HCT116 (cell line): ENCODE data around the gene DHX34. TPM values are rescaled to one million over a fixed set of nuclear protein-coding genes. Genes with fewer than 3 reads are reported as not detected.

Source experiments
- ATAC-seq: fragments of 200-7000 bp; cut with Tn5 transposase; 2 replicates; pipeline ENCODE4 v1.9.1; 2020; ENCODE audit warnings: mild to moderate bottlenecking, moderate library complexity
- BruUV-seq: library from RNA; stranded (reverse); fragments of 400-500 nt; replicated peaks from 2 replicates; lab custom pipeline; 2021; lab: Mats Ljungman, UMichigan
- CTCF ChIA-PET: fragments of 300-600 bp; sonication (Branson Sonifier 250); formaldehyde crosslinking; loops from one replicate; lab custom pipeline; 2021; ENCODE audit warnings: antibody characterized with exemption; lab: Charles Lee
- POLR2A ChIA-PET: fragments of 300-600, 350-600 bp; sonication (Branson Sonifier 250); formaldehyde crosslinking; loops from one replicate; lab custom pipeline; 2021; ENCODE audit warnings: antibody characterized with exemption; lab: Charles Lee
- RAD21 ChIA-PET, 2 experiments: fragments of 300-600 bp; sonication (Branson Sonifier 250); formaldehyde crosslinking; loops; one replicate each; lab custom pipeline; 2023; ENCODE audit warnings: low total read pairs in 2 of 2; ENCODE audit not compliant: uncharacterized antibody in 2 of 2, unreplicated experiment in 2 of 2, low non-redundant PET in 1 of 2; lab: Charles Lee
- DNase-seq: peaks from one replicate; pipeline ENCODE4 v3.0.0-alpha.2; 2010; ENCODE audit warnings: low read depth, low spot score
- H2AFZ ChIP-seq: fragments of 200-600 bp; shearing (Covaris generic), sonication (generic); 2 replicates; pipeline ENCODE4 v1.6.1; 2017; ENCODE audit warnings: low read depth, mixed run types, mixed read lengths, antibody characterized with exemption, low read length; ENCODE audit not compliant: poor library complexity, severe bottlenecking
- H3K27ac ChIP-seq: 2 replicates; pipeline ENCODE4 v1.5.1; 2012; ENCODE audit warnings: low read depth, low read length
- H3K27me3 ChIP-seq: fragments of 200-600 bp; sonication (generic); 2 replicates; pipeline ENCODE4 v1.6.1; 2016; ENCODE audit warnings: mixed run types, low read length, mixed read lengths; ENCODE audit not compliant: insufficient read depth
- H3K36me3 ChIP-seq, 2 experiments: fragments of 200-500 bp in 1 of 2; fragments of 200-600 bp in 1 of 2; sonication (Bioruptor generic) in 1 of 2; sonication (generic) in 1 of 2; 2 replicates each; pipeline versions ENCODE4 v1.5.1 to v1.6.1; 2014 to 2016; ENCODE audit warnings: low read length in 2 of 2, inconsistent platforms in 1 of 2, mixed read lengths in 1 of 2, mixed run types in 1 of 2; ENCODE audit not compliant: insufficient read depth in 2 of 2, control insufficient read depth in 1 of 2
- H3K4me1 ChIP-seq, 2 experiments: fragments of 200-600 bp in 1 of 2; sonication (generic) in 1 of 2; 2 replicates each; pipeline versions ENCODE4 v1.5.1 to v1.6.1; 2012 to 2017; ENCODE audit warnings: low read length in 2 of 2, inconsistent platforms in 1 of 2, mild to moderate bottlenecking in 1 of 2, mixed read lengths in 1 of 2, mixed run types in 1 of 2, moderate library complexity in 1 of 2; ENCODE audit not compliant: insufficient read depth in 2 of 2, control insufficient read depth in 1 of 2
- H3K4me2 ChIP-seq: fragments of 200-600 bp; sonication (generic); 2 replicates; pipeline ENCODE4 v1.6.1; 2017; ENCODE audit warnings: mixed run types, low read length, mixed read lengths
- H3K4me3 ChIP-seq, 2 experiments: fragments of 200-600 bp in 1 of 2; sonication (generic) in 1 of 2; replicated peaks in 1 of 2; 2 replicates each; pipeline ENCODE4 v1.5.1; 2011 to 2016; ENCODE audit warnings: low read length in 2 of 2, control low read depth in 1 of 2, low read depth in 1 of 2, mild to moderate bottlenecking in 1 of 2, mixed read lengths in 1 of 2, mixed run types in 1 of 2
- H3K79me2 ChIP-seq: fragments of 200-600 bp; sonication (generic); 2 replicates; pipeline ENCODE4 v1.6.1; 2017; ENCODE audit warnings: mild to moderate bottlenecking, mixed run types, low read length, moderate library complexity, mixed read lengths; ENCODE audit not compliant: insufficient read depth
- H3K9ac ChIP-seq: fragments of 200-600 bp; sonication (generic); 2 replicates; pipeline ENCODE4 v1.6.1; 2016; ENCODE audit warnings: low read length, mixed read lengths
- H3K9me2 ChIP-seq: fragments of 200-600 bp; sonication (generic), shearing (Covaris generic); 2 replicates; pipeline ENCODE4 v1.6.1; 2017; ENCODE audit warnings: mixed run types, mild to moderate bottlenecking, moderate library complexity; ENCODE audit not compliant: insufficient read depth
- H3K9me3 ChIP-seq, 2 experiments: fragments of 200-500 bp in 1 of 2; fragments of 200-600 bp in 1 of 2; sonication (Bioruptor generic) in 1 of 2; sonication (generic) in 1 of 2; 2 replicates each; pipeline ENCODE4 v1.6.1; 2014 to 2017; ENCODE audit warnings: low read length in 2 of 2, mixed read lengths in 2 of 2, inconsistent platforms in 1 of 2, low read depth in 1 of 2, mild to moderate bottlenecking in 1 of 2, mixed run types in 1 of 2, moderate library complexity in 1 of 2; ENCODE audit not compliant: control insufficient read depth in 1 of 2, insufficient read depth in 1 of 2
- H4K20me1 ChIP-seq: fragments of 200-600 bp; sonication (generic), shearing (Covaris generic); 2 replicates; pipeline ENCODE4 v1.6.1; 2017; ENCODE audit warnings: mixed run types, mild to moderate bottlenecking, moderate library complexity; ENCODE audit not compliant: insufficient read depth
- ATF3 ChIP-seq: IDR thresholded peaks from 2 replicates; pipeline ENCODE4 v1.6.1; 2012
- CBX3 ChIP-seq: IDR thresholded peaks from 2 replicates; pipeline ENCODE4 v1.6.1; 2012; ENCODE audit warnings: low read depth
- ELF1 ChIP-seq: IDR thresholded peaks from 2 replicates; pipeline ENCODE4 v1.6.1; 2012; ENCODE audit warnings: low read depth, borderline replicate concordance
- EZH2 ChIP-seq: fragments of 200-600 bp; sonication (generic); IDR thresholded peaks from 2 replicates; pipeline ENCODE4 v1.6.1; 2017; ENCODE audit warnings: antibody characterized with exemption, mixed run types
- JUND ChIP-seq: IDR thresholded peaks from 2 replicates; pipeline ENCODE4 v1.6.1; 2012
- MAX ChIP-seq: IDR thresholded peaks from 2 replicates; pipeline ENCODE4 v1.6.1; 2012
- POLR2A ChIP-seq: IDR thresholded peaks from 2 replicates; pipeline ENCODE4 v1.7.0; 2011; ENCODE audit warnings: borderline replicate concordance; ENCODE audit not compliant: insufficient read depth, insufficient read length; ENCODE audit errors: extremely low read depth
- POLR2AphosphoS5 ChIP-seq: IDR thresholded peaks from 2 replicates; pipeline ENCODE4 v1.6.1; 2011; ENCODE audit warnings: mild to moderate bottlenecking, low read depth, low read length, moderate library complexity
- RAD21 ChIP-seq: IDR thresholded peaks from 2 replicates; pipeline ENCODE4 v1.6.1; 2012; ENCODE audit warnings: low read depth, mild to moderate bottlenecking
- REST ChIP-seq: IDR thresholded peaks from 2 replicates; pipeline ENCODE4 v1.6.1; 2012; ENCODE audit warnings: low read depth
- SIN3A ChIP-seq: IDR thresholded peaks from 2 replicates; pipeline ENCODE4 v1.6.1; 2012; ENCODE audit warnings: low read depth
- SP1 ChIP-seq: IDR thresholded peaks from 2 replicates; pipeline ENCODE4 v1.6.1; 2012; ENCODE audit warnings: low read depth
- SRF ChIP-seq: IDR thresholded peaks from 2 replicates; pipeline ENCODE4 v1.6.1; 2012; ENCODE audit warnings: low read depth
- YY1 ChIP-seq: IDR thresholded peaks from 2 replicates; pipeline ENCODE4 v1.6.1; 2011; ENCODE audit warnings: low read length, low read depth, moderate library complexity, mild to moderate bottlenecking; ENCODE audit not compliant: insufficient replicate concordance; ENCODE audit errors: extremely low read depth
- ZBTB33 ChIP-seq: IDR thresholded peaks from 2 replicates; pipeline ENCODE4 v1.6.1; 2011; ENCODE audit warnings: mild to moderate bottlenecking, low read length, moderate library complexity; ENCODE audit not compliant: insufficient replicate concordance; ENCODE audit errors: extremely low read depth
- ZFX ChIP-seq: fragments of 450-650 bp; IDR thresholded peaks from 2 replicates; pipeline ENCODE4 v1.6.1; 2017
- ZNF274 ChIP-seq: fragments of 200-500 bp; sonication (Bioruptor generic); IDR thresholded peaks from 2 replicates; pipeline ENCODE4 v1.6.1; 2014; ENCODE audit warnings: mild to moderate bottlenecking, low read depth, low read length, inconsistent platforms
- intact Hi-C: fragments of 100-400 bp; cut with micrococcal nuclease; formaldehyde crosslinking; loops from 2 replicates; pipeline ENCODE4 v1.10.0; 2022
- total RNA-seq: library from RNA; stranded (reverse); gene quantifications from one replicate; pipeline ENCODE4 v1.2.1, GENCODE V29; 2021; ENCODE audit not compliant: unreplicated experiment

Gene DHX34
- total RNA-seq, 1 experiment from 2014 or later: 30.5 TPM

GRCh38 chr19:47353307-47353712 is 4.2 kb downstream of the DHX34 start:
- ChIA-PET CTCF (no interaction called here), POLR2A (no interaction called here), RAD21 (no interaction called here)
- Histone ChIP-seq H2AFZ (no peak overlapping the region), H4K20me1 (no peaks in the 10 kb centered on the region), H3K4me3 (no peak overlapping the region), H3K9me2 (no peaks in the 10 kb centered on the region), H3K36me3 (peaks cover 39 to 52% of the 10 kb centered on the region in 2 experiments), H3K27ac (no peak overlapping the region), H3K27me3 (no peaks in the 10 kb centered on the region), H3K79me2 (peaks cover 86% of the 10 kb centered on the region), H3K9ac (no peak overlapping the region), H3K4me1 (peaks cover 15 to 22% of the 10 kb centered on the region in 2 experiments; a peak in 3 of 4 replicates), H3K9me3 (no peaks in the 10 kb centered on the region)
- ATAC-seq: no peak
- no peak for DNase-seq
- intact Hi-C loops: no loop called here
- BruUV-seq: no TSS peak
- TF ChIP-seq EZH2 (no peak), RAD21 (no peak), CBX3 (no peak), SRF (no peak), ELF1 (no peak), SP1 (no peak)
- TF ChIP-seq, all 23 proteins: peak for 0
- H3K4me2 ChIP-seq: no peak overlapping the region

- ChIA-PET RAD21 (no interaction called here), CTCF (interaction anchor here (1.8 kb wide), 1 partner anchor 8 kb away, joined by 10 read pairs; the partner anchor contains the start of gene DHX34)
- BruUV-seq: no TSS peak
- TF ChIP-seq POLR2AphosphoS5: no peak
- TF ChIP-seq ZNF274: no peak
- no peak for TF ChIP-seq ZBTB33
- no peak for TF ChIP-seq YY1
- TF ChIP-seq REST: no peak
- TF ChIP-seq ATF3: no peak
- TF ChIP-seq MAX: no peak
- TF ChIP-seq CBX3: no peak
- TF ChIP-seq SIN3A: no peak
- TF ChIP-seq ZFX: no peak
- TF ChIP-seq POLR2A: no peak
- TF ChIP-seq EZH2: no peak
- TF ChIP-seq SRF: no peak
- TF ChIP-seq RAD21: no peak
- TF ChIP-seq JUND: no peak
Measured at GRCh38 chr19:47356900-47357299, 7.8 kb downstream of the DHX34 start.

More at GRCh38 chr19:47356900-47357299, 7.8 kb downstream of the DHX34 start:
- no peak overlapping the region for H3K4me2 ChIP-seq
- intact Hi-C loops: no loop called here
- H3K27me3 ChIP-seq: no peaks in the 10 kb centered on the region
- peaks cover 62 to 81% of the 10 kb centered on the region in 2 experiments for H3K36me3 ChIP-seq
- ATAC-seq (no peak), DNase-seq (no peak)
- H3K27ac ChIP-seq: no peak overlapping the region
- no peak overlapping the region for H2AFZ ChIP-seq
- peaks cover 88% of the 10 kb centered on the region for H3K79me2 ChIP-seq
- no peaks in the 10 kb centered on the region for H3K9me2 ChIP-seq
- no peaks in the 10 kb centered on the region for H3K9me3 ChIP-seq
- POLR2A ChIA-PET: no interaction called here
- H4K20me1 ChIP-seq: no peaks in the 10 kb centered on the region
- H3K9ac ChIP-seq: no peak overlapping the region
- H3K4me3 ChIP-seq: no peak overlapping the region
- H3K4me1 ChIP-seq: no peaks in the 10 kb centered on the region
